NCI-H2107 treated with DMSO at 0.1 percent for 48 hours (cell line): Measurements from ENCODE around the gene CIB4.
"Not testable (repeated sequence)": the region's sequence is repeated elsewhere in the genome, so short reads cannot be mapped to it uniquely, and the experiment has no call there.

Experiments
- DNase-seq: peaks from one replicate; lab custom pipeline; 2025; ENCODE audit not compliant: unreplicated experiment; lab: John Stamatoyannopoulos, UW

CIB4 gene

DNA sequence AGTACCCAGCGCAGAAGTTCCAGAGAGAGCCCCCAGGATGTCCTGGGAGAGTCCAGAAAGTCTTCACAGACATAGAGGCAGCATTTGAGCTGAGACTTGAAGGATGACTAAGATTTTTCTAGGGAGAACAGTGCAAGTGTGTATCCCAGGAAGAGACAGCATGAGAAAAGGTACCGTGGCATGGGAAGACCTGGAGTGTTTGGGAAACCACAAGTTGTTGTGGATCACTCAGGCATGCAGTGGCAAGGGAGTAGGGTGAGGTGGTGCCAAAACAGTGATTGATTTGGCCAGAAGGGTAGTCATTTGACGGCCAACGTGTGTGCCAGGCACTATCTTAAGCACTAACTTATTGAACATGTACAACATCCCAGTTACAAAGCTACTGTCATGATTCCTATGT is 26.9 kb upstream of the CIB4 start:
- no peak for DNase-seq

DNA sequence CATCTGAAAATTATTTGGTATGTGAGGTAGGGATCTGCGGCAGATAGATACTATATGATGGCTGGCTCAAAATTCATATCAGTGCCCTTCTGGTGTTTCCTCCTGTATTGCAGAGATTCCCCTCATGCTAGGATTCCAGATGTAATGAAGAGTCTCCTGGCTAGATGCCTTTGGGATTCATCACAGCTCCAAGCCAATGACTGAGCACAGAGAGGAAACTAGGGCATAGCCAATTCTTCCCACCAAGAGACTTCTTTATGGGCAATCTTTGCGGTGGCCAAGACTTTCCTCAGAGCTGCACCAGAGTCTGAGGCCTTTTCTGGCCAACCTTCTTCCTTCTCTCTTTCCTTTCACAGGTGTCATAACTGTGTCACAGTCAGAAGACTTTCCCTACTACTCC is 25.5 kb upstream of the CIB4 start:
- no peak for DNase-seq

DNA sequence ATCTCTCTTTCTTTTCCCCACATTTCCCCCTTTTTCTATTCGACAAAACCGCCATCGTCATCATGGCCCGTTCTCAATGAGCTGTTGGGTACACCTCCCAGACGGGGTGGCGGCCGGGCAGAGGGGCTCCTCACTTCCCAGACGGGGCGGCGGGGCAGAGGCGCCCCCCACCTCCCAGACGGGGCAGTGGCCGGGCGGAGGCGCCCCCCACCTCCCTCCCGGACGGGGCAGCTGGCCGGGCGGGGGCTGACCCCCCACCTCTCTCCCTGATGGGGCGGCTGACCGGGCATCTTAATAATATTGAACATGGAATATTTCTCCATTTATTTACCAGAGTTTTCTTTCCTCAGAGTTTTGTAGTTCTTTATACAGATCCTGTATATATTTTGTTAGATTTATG is 24.1 kb upstream of the CIB4 start:
- DNase-seq: not testable (repeated sequence)

DNA sequence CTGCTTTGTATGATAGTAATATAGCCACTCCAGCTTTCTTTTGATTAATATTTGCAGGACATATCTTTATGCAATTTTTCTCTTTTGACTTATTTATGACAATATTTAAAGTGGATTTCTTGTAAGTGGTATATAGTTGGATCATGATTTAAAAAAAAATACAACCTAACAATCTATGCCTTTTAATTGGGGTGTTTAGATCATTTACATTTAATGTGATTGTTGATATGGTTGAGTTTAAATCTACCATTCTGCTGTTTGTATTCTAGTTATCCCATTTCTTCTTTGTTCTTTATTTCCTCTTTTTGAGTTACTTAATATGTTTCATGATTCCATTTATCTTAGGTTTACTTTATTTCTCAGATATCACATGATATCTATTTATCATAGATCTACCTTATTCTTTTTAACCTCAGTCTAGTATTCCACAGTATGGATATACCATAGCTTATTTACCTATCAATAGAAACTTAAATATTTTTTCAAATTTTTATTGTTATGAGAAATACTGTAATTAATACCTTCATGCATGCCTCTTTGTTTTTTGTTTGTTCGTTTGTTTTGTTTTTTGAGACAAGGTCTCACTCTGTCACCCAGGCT is 19.3 kb upstream of the CIB4 start:
- no peak for DNase-seq

DNA sequence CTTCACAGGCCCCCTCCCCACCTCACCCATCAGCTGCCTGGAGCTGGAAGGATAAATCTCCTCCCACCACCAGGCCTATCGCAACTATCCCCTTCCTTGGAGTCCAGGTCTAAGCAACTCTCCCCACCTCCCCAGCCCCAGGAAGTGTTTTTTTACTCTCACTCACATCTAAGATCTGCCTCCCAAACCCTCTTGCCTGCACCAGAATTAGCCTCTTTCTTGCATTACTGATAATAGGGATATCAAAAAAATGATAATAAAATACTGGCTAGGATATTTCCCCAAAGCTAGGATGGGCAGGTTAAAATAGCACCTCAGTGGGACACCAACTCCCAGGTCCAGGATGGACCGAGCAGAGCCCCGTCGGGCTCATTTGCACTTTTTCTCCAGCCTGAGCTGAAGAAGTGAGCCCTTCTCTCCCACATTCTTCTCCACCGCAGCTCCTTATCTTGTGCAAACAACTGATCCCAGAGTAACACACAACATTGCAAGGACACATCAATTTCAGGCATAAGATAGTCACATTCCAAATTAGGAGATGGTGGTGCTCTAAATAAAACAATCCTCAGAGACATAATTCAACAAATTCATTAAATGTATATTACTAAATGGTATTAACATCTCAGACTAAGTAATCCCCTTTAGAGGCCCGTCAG is 17.7 kb upstream of the CIB4 start:
- DNase-seq: no peak

DNA sequence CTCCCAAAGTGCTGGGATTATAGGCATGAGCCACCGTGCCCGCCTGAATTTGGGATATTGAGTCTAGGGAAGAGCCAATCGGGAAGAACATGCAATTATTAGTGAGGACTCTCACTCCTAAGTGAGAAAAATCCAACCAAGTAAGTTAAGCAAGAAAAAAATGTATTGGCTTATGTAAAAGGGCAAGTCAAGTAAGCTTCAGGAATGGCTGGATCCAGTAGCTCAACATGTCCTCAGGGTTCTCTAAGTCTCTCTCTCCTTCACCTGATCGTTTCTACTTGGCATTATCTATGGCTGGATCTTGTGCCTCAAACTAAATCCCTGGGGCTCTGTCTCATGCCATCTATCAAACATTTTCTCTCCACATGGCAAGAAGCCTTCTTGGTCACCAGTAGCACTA is 16.1 kb upstream of the CIB4 start:
- DNase-seq: no peak

DNA sequence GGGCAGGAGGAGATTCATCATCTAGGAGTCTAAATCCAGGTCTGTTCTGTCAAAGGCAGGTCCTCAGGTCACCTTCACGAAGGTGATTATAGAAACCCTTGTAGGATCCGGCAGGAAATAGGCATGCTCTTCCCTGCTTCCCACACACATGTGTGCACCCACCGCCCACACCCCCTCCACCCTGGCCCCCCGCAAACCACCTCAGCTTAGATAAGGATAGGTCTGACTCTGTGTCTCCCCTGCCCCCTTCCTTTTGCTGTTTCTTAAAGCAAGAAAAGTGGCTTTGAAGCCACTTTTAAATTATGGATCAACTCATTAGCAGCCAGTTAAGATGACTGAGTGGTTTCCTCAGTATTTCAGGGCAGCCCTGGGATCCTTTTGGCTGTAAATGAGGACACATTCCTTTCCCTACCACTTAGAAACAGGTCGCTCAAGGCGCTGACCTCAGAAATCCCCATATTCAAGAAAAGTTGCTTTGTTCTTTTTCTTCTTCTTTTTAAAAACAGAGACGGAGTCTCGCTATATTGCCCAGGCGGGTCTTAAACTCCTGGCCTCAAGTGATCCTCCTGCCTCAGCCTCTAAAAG is 14.5 kb upstream of the CIB4 start:
- DNase-seq: no peak

DNA sequence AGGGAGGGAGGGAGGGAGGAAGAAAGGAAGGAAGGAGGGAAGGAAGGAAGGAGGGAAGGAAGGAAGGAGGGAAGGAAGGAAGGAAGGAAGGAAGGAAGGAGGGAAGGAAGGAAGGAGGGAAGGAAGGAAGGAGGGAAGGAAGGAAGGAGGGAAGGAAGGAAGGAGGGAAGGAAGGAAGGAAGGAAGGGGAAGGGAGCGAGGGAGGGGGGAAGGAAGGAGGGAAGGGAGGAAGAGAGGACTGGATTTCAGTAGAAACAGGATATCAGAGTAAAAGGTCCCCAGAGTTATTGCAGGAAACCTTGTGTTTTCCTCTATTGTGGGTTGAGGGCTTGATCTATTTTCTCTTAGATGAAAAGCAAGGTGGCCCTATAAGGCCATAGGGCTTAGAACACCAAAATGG is 14.0 kb upstream of the CIB4 start:
- DNase-seq: not testable (repeated sequence)

DNA sequence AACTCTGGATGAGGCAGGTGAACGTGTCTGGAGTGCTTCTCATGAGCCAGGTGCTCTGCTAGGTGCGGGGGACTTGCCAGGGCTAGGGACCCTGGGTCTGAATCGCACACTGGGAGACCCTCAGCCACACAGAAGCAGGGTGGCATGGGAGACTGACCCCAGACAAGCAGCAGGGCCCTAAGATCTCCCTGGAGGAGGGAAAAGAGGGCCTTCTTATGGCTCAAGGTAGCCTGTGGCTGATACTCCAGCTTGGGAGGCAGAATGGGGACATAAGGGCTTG is 12.8 kb upstream of the CIB4 start:
- no peak for DNase-seq

DNA sequence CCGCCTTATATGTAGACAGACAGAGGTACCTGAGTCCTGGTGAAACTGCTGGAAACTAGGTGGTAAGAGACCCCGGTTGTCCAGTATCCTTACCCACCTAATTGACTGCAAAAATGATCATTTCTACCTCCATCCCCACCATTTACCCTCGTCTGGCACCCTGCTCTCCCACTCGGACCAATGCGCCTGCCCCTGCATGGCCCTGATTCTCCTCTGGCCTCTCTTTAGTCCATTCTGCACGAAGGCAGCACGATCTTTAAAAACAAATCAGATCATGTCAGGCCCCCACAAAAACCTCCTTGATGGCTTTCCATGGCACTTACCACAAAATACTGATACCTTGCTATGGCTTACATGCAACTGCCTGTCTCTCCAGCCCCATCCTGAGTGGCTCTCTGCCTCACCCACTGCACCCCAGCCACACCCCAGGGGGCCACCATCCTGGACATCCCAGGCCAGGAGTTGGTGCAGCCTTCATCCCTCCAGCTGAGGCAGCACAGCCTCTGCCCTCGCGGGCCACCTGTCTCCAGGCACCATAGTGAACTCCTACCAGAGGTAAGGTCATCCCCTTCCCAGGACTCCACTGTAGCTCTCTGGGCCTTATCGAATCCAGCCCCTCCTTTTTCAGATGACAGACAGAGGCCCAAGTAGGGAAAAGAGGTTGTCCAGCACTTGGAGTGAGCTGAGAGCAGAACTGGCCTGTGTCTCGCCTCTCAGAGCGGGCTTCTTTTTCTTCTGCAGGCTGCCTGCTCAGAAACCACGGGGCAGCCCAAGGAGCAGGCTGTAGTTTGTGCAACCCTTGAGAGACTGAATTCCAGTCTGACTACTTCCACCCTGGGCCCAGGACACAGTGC is 12.3 kb upstream of the CIB4 start:
- no peak for DNase-seq

DNA sequence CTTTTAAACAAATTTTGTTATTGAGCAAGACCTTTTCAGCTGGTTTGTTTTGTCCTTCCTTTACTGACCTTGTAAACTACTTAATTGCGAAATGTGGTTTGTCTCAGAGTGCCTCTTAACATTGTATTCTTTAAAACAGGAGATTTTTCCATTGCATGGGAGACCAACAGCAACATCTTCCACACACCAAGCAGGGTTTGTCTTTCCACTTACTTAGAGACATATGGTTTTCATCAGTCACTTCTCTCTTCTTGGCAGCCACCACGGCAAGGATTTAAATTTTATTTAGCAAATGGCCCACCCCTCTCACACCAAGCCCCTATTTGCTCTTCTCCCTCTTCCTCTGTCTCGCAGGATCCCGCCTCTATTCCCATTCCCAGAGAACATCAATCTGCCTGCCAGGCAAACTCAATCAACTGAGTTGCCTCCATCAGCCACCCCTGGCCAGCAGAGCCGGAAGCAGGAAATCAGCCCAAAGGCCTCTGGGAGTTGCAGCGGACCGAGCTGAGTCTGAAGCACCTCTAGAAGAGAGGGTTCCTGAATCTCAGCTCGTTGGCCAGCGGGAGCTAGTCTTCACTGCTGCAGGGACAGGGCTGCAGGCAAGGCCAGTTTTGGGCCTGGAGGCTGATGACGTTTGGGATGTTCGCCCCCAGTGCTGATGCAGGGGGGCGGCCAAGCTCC is 11.3 kb upstream of the CIB4 start:
- no peak for DNase-seq

DNA sequence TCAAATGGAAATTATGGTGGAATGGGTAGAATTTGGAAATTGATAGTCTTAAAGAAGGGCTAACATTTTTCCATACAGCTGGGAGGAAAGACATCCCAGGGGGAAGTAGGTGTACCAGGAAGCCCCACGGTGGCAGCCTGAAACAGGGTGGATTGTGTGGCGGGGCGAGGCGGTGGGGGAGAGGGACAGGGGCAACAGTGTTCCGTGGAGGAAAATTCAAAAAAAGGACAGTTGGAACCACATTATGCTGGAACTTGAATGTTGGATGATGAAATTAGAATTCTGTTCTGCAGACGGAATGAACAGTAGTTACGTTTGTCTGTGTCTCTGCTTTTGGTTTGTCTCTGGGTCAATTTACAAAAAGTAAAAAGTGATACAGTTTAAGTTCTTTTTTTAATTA is 10.6 kb upstream of the CIB4 start:
- no peak for DNase-seq

DNA sequence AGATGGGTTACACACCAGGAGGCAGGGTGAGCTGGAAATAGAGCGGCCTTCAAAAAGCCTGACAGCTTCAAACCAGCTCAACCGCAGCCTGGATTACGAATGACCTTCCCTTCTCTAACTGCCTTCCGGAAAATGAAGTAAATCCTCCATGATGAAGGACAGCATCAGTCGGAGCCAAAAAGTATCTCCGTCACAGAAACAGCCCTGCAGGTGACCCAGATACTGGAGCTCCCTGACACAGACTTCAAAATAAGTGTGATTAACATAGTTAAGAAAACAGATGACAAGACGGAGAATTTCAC is 10.3 kb upstream of the CIB4 start:
- no peak for DNase-seq

DNA sequence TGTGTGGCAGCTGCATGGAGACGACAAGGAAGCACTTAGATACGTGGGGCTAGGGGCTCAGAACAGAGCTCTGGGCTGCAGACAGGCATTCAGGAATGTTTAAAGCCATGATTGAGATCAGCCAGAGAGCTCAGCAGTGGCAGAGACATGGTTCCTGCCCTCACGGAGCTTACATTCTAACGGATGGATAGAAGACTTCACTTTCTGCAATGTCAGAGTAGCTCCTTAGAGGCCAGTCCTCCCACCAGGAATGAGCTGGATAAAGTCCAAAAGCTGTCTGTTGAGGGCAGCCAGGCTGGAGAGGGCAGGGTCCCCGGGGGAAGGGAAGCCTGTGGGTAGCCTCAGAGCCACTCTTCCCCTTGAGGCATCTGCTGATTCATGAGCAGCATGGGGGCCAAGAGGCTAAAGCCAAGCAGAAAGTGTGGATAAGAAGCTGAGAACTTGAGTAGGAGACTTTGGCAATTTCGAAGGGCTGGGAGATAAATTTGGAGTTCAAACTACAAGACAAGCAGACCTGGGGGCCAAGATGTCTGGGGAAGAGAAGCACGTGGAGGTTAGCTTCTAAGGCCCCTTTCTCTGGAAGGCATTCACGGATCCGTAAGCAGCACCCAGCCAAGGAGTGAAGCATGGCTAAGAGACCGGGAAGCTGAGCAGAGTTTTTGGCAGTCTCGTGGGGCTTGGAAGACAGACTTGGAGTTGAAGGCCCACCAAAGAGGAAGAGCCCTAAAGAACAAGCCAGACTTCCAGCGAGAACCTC is 9.7 kb upstream of the CIB4 start:
- no peak for DNase-seq

DNA sequence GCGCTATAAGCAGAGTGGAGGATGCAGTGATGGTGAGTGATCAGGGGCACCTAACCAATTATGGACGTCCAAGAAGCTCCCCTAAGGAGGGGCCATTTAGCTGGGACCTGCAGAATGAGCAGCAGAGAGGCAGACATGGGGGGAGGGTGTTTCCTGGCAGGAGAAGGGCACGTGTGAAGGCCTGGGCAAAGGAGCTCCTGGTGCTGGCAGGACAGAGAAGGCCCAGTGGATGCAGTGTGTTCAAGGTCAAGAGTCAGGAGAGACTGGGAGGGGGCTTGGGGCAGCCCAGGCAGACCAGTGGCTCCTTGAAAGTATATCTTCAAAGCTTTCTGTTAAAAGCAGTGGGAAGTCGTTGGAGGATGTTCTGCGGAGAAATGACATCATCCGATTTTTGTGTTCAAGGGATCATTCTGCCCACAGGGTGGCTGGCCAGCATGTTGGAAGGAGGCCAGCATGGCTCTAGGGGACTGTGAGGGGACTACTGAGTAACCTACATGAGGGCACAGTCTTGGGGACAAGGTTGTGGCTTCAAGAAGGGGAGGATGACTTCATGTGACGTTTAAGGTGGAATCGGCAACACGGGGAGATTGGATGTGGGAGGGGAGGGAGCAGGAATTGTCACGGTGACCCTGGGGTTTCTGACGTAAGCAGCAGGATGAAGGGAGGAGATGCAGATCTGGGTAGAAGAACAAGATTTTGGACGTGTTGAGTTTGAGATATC is 9.0 kb upstream of the CIB4 start:
- DNase-seq: no peak

DNA sequence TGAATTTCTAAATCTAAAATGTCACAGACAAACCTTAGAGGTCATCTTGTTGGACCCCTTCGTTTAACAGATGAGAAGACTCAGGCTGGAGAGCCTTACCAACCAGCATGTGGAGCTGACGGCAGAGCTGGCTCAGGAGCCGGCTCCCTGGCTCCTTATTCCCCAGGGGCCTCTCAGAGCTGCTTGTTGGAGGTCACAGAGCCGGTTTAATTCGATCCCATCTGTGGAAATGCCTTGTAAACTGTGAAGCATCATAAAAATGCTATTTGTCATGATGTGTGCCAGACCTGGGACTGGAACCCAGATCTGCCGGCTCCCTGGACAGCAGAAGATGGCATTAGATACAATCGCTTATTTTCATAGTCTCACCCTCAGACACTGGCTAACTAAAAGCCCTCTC is 8.2 kb upstream of the CIB4 start:
- peak; percentile 35 for DNase-seq

DNA sequence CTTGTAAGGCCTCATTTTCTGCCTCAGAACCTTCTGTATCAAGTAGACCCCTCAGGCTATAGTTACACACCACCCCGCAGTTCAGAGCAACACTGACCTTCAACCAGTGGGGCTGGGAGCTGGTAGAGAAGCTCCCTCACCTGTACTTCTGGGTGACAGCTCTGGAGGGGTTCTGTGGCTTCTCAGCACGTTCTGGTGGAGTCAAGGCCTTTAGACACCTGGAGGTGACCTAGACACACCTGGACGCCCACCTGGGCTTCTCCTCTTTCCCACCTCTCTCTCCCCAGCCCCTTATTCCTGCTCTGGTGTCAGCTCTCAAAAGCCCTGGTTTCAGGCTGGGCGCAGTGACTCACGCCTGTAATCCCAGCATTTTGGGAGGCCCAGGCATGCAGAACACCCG is 7.3 kb upstream of the CIB4 start:
- no peak for DNase-seq

DNA sequence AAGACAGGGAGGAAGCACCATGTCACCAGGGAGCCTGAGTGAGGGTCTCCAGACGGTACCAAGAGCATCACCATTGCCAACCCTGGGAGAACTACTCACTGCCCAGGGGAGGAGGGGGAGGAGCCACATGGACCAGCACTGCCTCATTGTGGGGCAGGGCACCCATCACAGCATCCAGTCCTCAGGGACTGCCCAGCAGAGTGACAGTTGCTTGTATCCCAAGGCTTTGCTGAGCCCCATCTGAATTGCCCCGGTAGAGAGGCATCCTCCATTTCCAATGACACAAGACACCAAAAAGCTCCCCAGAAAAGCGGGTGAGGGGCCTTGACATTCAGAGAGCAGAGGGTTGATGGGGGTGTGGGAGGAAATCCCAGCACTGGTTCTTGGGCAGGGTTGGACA is 6.8 kb upstream of the CIB4 start:
- DNase-seq: no peak

DNA sequence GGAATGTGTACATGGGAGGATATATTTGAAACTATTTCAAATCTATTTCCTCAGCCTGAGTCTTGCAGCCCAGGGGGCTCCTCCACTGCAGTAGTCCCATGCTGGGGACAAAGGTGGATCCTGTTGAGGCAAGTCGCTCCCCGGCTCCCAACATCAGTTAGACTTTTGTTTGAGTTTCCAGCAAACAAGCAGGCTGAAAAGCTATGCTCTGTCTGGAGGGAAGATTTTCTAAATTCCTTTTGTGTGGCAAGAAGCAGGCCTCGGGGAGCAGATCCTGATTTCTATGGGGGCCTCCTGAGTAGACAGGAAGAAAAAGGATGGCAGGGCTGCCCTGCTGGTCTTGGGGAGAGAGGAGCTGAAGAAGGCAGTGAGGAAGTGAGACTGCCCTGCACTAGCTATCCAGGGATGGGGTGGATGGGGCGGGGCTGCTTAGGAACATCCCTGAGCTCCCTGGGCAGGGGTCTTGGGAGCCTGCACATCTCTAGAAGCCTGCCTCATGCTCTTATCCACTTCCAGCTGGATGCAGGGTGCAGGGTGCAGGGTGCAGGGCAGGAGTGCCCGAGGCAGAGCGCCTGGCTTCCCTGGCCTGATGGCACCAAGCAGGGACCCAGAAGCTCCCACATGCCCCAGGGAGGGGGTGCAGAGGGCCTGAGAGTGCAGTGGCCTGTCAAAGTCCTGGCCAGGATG is 6.0 kb upstream of the CIB4 start:
- DNase-seq: no peak

DNA sequence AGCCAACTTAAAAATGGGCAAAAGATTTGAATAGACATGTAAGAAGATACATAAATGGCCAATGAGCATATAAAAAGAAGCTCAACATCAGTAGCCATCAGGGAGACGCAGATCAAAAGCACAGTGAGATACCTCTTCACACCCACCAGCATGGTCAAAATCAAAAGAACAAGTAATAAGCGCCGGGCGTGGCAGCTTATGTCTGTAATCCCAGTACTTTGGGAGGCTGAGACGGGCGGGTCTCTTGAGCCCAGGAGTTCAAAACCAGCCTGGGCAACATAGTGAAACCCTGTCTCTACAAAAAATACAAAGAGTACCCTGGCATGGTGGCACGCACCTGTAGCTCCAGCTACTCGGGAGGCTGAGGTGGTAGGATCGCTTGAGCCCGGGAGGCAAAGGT is 4.6 kb upstream of the CIB4 start:
- DNase-seq: no peak
